Measurements from ENCODE around the gene CYP4A22. TPM values are rescaled to one million over a fixed set of nuclear protein-coding genes. Genes with fewer than 3 reads are reported as not detected.
"Not testable (repeated sequence)": the region's sequence is repeated elsewhere in the genome, so short reads cannot be mapped to it uniquely, and the experiment has no call there.

Gene CYP4A22
- total RNA-seq, 1 donor: not detected

DNA sequence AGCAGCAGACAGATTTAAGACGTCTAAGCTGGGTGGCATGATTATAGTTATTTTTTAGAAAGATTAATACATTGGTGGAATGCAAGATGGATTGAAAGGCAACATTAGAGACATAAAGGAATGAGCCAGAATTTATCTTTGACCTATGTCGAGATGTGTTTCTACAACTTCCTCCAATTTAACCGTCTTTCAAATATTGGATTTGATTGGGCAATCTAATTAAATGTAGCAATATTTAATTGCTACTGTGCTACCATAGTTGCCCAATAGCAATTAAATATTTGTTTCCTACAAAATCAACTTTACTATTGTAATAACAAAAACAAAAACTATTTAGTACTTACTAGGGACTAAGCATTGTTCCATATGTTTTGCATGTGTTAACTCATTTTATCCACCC, 30.4 kb upstream of the CYP4A22 start:
- H4K20me1 ChIP-seq (ENCODE audit: insufficient read depth, low read length): no peaks in the 10 kb centered on the region
- no peaks in the 10 kb centered on the region for H3K4me1 ChIP-seq (ENCODE audit: insufficient read depth, low read length)
- H3K36me3 ChIP-seq (ENCODE audit: insufficient read depth, low read length): no peaks in the 10 kb centered on the region
- no peak overlapping the region for H3K4me3 ChIP-seq (ENCODE audit: insufficient read depth, low read length)
- H3K27me3 ChIP-seq (ENCODE audit: insufficient read depth, low read length): no peaks in the 10 kb centered on the region
- no peaks in the 10 kb centered on the region for H3K79me2 ChIP-seq (ENCODE audit: insufficient read depth, low read length)
- no peak overlapping the region for H2AFZ ChIP-seq (ENCODE audit: low read length)
- TF ChIP-seq, protein P1, sequence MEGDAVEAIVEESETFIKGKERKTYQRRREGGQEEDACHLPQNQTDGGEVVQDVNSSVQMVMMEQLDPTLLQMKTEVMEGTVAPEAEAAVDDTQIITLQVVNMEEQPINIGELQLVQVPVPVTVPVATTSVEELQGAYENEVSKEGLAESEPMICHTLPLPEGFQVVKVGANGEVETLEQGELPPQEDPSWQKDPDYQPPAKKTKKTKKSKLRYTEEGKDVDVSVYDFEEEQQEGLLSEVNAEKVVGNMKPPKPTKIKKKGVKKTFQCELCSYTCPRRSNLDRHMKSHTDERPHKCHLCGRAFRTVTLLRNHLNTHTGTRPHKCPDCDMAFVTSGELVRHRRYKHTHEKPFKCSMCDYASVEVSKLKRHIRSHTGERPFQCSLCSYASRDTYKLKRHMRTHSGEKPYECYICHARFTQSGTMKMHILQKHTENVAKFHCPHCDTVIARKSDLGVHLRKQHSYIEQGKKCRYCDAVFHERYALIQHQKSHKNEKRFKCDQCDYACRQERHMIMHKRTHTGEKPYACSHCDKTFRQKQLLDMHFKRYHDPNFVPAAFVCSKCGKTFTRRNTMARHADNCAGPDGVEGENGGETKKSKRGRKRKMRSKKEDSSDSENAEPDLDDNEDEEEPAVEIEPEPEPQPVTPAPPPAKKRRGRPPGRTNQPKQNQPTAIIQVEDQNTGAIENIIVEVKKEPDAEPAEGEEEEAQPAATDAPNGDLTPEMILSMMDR (IDR thresholded peaks at IDR 0.05; ENCODE audit: extremely low read depth, low read depth, low read length): no peak
- no peak overlapping the region for H3K4me2 ChIP-seq (ENCODE audit: insufficient read depth, low read length)
- H3K27ac ChIP-seq (ENCODE audit: low read depth, low read length): no peak overlapping the region
- DNase-seq (ENCODE audit: insufficient read length, low spot score, missing footprints): no peak
- H3K9me3 ChIP-seq (ENCODE audit: low read depth, low read length): no peaks in the 10 kb centered on the region

DNA sequence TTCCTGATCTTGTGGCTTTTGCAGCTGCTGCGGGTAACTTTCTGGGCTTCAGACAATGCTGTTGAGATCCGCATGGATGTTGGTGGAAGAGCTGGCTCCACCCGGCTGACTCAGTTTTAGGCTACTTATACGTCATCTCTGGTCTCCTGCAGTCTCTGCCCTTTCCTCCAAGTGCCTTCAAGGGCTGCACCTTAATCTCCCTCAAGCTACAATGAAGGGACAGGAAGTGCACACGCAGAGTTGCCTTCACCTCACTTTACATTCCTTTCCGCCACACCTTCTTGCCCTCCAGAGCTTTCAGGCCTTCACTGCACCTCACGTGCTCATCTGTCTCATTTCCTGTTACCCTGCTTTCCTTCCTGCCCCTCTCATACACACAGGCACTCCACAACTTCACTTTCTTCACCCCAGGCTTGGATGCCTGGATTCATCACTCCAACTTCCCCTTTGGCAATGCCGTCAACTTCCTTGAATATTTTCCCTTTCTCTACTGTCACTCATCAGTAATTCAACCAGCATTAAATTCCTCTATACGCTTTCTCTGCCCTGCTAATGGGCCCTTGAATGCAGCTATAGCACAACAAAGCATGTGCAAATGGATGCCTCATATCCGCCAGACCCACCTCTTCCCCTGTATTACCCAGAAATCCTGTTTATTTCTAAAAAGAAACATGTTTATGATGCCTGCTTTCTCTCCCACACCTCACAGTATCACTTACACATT, 29.2 kb upstream of the CYP4A22 start:
- not testable (repeated sequence) for H3K9me3 ChIP-seq (ENCODE audit: low read depth, low read length); H3K4me2 ChIP-seq (ENCODE audit: insufficient read depth, low read length); H3K36me3 ChIP-seq (ENCODE audit: insufficient read depth, low read length); H3K79me2 ChIP-seq (ENCODE audit: insufficient read depth, low read length); H3K4me1 ChIP-seq (ENCODE audit: insufficient read depth, low read length); H4K20me1 ChIP-seq (ENCODE audit: insufficient read depth, low read length); H3K4me3 ChIP-seq (ENCODE audit: insufficient read depth, low read length); H2AFZ ChIP-seq (ENCODE audit: low read length); H3K27me3 ChIP-seq (ENCODE audit: insufficient read depth, low read length); DNase-seq (ENCODE audit: insufficient read length, low spot score, missing footprints); H3K27ac ChIP-seq (ENCODE audit: low read depth, low read length)

DNA sequence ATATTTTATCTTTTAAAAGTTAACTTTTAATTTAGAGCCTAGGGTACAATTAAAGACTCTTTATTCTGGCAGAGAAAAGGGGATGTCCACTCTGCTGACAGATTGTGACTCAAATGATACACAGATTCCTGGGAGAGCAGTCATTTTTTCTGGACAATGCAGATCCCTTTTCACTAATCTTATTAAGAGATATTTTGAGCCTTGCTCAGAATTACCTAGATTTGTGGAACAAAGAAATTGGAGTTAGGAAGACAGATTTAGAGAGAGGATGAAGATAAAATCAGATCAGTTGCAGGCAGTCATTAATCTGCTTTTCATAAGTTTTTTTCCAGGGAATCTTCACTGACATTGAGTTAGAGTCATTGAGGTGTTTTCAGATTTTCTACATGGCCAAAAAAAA, 27.8 kb upstream of the CYP4A22 start:
- not testable (repeated sequence) for H3K4me2 ChIP-seq (ENCODE audit: insufficient read depth, low read length); H2AFZ ChIP-seq (ENCODE audit: low read length); DNase-seq (ENCODE audit: insufficient read length, low spot score, missing footprints); H3K79me2 ChIP-seq (ENCODE audit: insufficient read depth, low read length); H4K20me1 ChIP-seq (ENCODE audit: insufficient read depth, low read length); H3K4me1 ChIP-seq (ENCODE audit: insufficient read depth, low read length); H3K36me3 ChIP-seq (ENCODE audit: insufficient read depth, low read length); H3K9me3 ChIP-seq (ENCODE audit: low read depth, low read length); H3K4me3 ChIP-seq (ENCODE audit: insufficient read depth, low read length); H3K27me3 ChIP-seq (ENCODE audit: insufficient read depth, low read length); H3K27ac ChIP-seq (ENCODE audit: low read depth, low read length)

DNA sequence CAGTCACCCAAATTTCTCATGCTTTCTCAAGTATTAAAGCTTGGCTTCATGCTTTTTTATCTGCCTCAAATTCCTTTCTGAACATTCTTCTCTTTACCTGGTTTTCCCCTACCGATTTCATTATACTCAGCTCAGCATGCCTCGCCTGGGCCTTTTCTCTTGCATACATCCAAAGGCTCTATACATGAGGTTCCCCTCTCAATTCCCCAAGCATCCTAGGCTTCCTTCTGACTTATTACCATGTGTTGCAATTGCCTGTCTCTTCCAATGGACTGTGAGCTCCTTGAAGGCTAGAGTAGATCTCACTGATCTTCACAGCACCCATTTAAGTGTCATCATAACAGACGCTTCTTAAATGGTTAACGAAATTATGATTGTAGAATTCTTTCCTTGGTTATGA, 24.1 kb upstream of the CYP4A22 start:
- no peak for DNase-seq (ENCODE audit: insufficient read length, low spot score, missing footprints)
- Histone ChIP-seq H3K36me3 (ENCODE audit: insufficient read depth, low read length) (no peaks in the 10 kb centered on the region), H3K4me2 (ENCODE audit: insufficient read depth, low read length) (no peak overlapping the region), H3K79me2 (ENCODE audit: insufficient read depth, low read length) (no peaks in the 10 kb centered on the region), H3K9me3 (ENCODE audit: low read depth, low read length) (no peaks in the 10 kb centered on the region), H3K4me1 (ENCODE audit: insufficient read depth, low read length) (no peaks in the 10 kb centered on the region), H2AFZ (ENCODE audit: low read length) (no peak overlapping the region), H3K4me3 (ENCODE audit: insufficient read depth, low read length) (no peak overlapping the region), H4K20me1 (ENCODE audit: insufficient read depth, low read length) (no peaks in the 10 kb centered on the region), H3K27ac (ENCODE audit: low read depth, low read length) (no peak overlapping the region), H3K27me3 (ENCODE audit: insufficient read depth, low read length) (no peaks in the 10 kb centered on the region)
- TF ChIP-seq, protein P1 (IDR thresholded peaks at IDR 0.05; ENCODE audit: extremely low read depth, low read depth, low read length): no peak

DNA sequence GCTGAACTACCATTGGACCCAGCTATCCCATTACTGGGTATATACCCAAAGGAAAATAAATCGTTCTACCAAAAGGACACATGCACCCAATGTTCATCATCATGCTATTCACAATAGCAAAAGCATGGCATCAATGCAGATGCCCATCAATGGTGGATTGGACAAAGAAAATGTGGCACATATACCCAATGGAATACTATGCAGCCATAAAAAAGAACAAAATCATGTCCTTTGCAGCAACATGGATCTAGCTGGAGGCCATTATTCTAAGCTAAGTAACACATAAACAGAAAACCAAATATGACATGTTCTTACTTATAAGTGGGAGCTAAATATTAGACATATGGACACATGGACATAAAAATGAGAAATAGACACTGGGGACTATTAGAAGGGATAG, 16.2 kb upstream of the CYP4A22 start:
- H3K79me2 ChIP-seq (ENCODE audit: insufficient read depth, low read length); H2AFZ ChIP-seq (ENCODE audit: low read length); H3K27me3 ChIP-seq (ENCODE audit: insufficient read depth, low read length); DNase-seq (ENCODE audit: insufficient read length, low spot score, missing footprints); H3K9me3 ChIP-seq (ENCODE audit: low read depth, low read length); H3K27ac ChIP-seq (ENCODE audit: low read depth, low read length); H3K4me2 ChIP-seq (ENCODE audit: insufficient read depth, low read length); H3K4me3 ChIP-seq (ENCODE audit: insufficient read depth, low read length); H3K4me1 ChIP-seq (ENCODE audit: insufficient read depth, low read length); H4K20me1 ChIP-seq (ENCODE audit: insufficient read depth, low read length); H3K36me3 ChIP-seq (ENCODE audit: insufficient read depth, low read length): not testable (repeated sequence)

DNA sequence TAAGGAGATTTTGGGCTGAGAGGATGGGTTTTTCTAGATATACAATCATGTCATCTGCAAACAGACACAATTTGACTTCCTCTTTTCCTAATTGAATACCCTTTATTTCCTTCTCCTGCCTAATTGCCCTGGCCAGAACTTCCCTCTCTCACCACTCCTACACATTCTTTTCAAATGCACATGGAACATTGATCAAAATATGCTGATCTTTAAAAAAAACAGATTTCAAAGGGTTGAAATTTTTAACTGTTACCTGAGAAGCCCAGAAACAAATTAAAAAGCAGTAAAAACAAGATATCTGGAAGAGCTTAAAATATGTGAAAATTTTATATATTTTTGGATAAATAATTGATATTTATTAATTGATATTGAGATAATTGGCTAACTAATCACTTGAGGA, 12.4 kb upstream of the CYP4A22 start:
- DNase-seq (ENCODE audit: insufficient read length, low spot score, missing footprints); H3K9me3 ChIP-seq (ENCODE audit: low read depth, low read length); H3K79me2 ChIP-seq (ENCODE audit: insufficient read depth, low read length); H3K27ac ChIP-seq (ENCODE audit: low read depth, low read length); H3K36me3 ChIP-seq (ENCODE audit: insufficient read depth, low read length); H3K4me2 ChIP-seq (ENCODE audit: insufficient read depth, low read length); H3K4me1 ChIP-seq (ENCODE audit: insufficient read depth, low read length); H3K4me3 ChIP-seq (ENCODE audit: insufficient read depth, low read length); H3K27me3 ChIP-seq (ENCODE audit: insufficient read depth, low read length); H4K20me1 ChIP-seq (ENCODE audit: insufficient read depth, low read length); H2AFZ ChIP-seq (ENCODE audit: low read length): not testable (repeated sequence)

DNA sequence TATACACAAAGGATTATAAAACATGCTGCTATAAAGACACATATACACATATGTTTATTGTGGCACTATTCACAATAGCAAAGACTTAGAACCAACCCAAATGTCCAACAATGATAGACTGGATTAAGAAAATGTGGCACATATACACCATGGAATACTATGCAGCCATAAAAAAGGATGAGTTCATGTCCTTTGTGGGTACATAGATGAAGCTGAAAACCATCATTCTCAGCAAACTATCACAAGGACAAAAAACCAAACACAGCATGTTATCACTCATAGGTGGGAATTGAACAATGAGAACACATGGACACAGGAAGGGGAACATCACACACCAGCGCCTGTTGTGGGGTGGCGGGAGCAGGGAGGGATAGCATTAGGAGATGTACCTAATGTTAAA, 10.2 kb upstream of the CYP4A22 start:
- not testable (repeated sequence) for H3K4me3 ChIP-seq (ENCODE audit: insufficient read depth, low read length); H3K36me3 ChIP-seq (ENCODE audit: insufficient read depth, low read length); H3K4me1 ChIP-seq (ENCODE audit: insufficient read depth, low read length); H4K20me1 ChIP-seq (ENCODE audit: insufficient read depth, low read length); H3K79me2 ChIP-seq (ENCODE audit: insufficient read depth, low read length); DNase-seq (ENCODE audit: insufficient read length, low spot score, missing footprints); H3K27me3 ChIP-seq (ENCODE audit: insufficient read depth, low read length); H3K27ac ChIP-seq (ENCODE audit: low read depth, low read length); H3K9me3 ChIP-seq (ENCODE audit: low read depth, low read length); H3K4me2 ChIP-seq (ENCODE audit: insufficient read depth, low read length); H2AFZ ChIP-seq (ENCODE audit: low read length)
